Ishikawa (cell line): ENCODE results near the gene HMGCLL1.
A peak's percentile ranks its signal among the peaks of the same experiment; 100 is the strongest.

Experiments
- CEBPB ChIP-seq: IDR thresholded peaks from 2 replicates; pipeline ENCODE4 v1.6.1; 2012
- CREB1 ChIP-seq: IDR thresholded peaks from 2 replicates; pipeline ENCODE4 v1.6.1; 2012; ENCODE audit warnings: low read depth
- EGR1 ChIP-seq: IDR thresholded peaks from 2 replicates; pipeline ENCODE4 v1.6.1; 2012
- EP300 ChIP-seq: IDR thresholded peaks from 2 replicates; pipeline ENCODE4 v1.6.1; 2012; ENCODE audit warnings: borderline replicate concordance
- FOXM1 ChIP-seq: IDR thresholded peaks from 2 replicates; pipeline ENCODE4 v1.6.1; 2012; ENCODE audit warnings: low read depth, borderline replicate concordance
- MAX ChIP-seq: IDR thresholded peaks from 2 replicates; pipeline ENCODE4 v1.6.1; 2012
- NFIC ChIP-seq: IDR thresholded peaks from 2 replicates; pipeline ENCODE4 v1.6.1; 2012
- RAD21 ChIP-seq: IDR thresholded peaks from 2 replicates; pipeline ENCODE4 v1.6.1; 2012; ENCODE audit warnings: low read depth
- REST ChIP-seq: IDR thresholded peaks from 2 replicates; pipeline ENCODE4 v1.6.1; 2012; ENCODE audit warnings: low read depth, mild to moderate bottlenecking
- TAF1 ChIP-seq: IDR thresholded peaks from 2 replicates; pipeline ENCODE4 v1.6.1; 2012; ENCODE audit warnings: low read depth, mild to moderate bottlenecking
- TCF12 ChIP-seq: IDR thresholded peaks from 2 replicates; pipeline ENCODE4 v1.6.1; 2012; ENCODE audit warnings: low read depth
- TEAD4 ChIP-seq: IDR thresholded peaks from 2 replicates; pipeline ENCODE4 v1.6.1; 2012
- USF1 ChIP-seq: IDR thresholded peaks from 2 replicates; pipeline ENCODE4 v1.6.1; 2012
- YY1 ChIP-seq: IDR thresholded peaks from 2 replicates; pipeline ENCODE4 v1.6.1; 2012; ENCODE audit warnings: low read depth
- ZBTB7A ChIP-seq: IDR thresholded peaks from 2 replicates; pipeline ENCODE4 v1.6.1; 2012; ENCODE audit warnings: low read depth

Gene HMGCLL1

GRCh38 chr6:55531496-55531895, 47.5 kb downstream of the HMGCLL1 start:
- TF ChIP-seq TCF12: no peak
- no peak for TF ChIP-seq CEBPB
- TF ChIP-seq ZBTB7A: no peak
- no peak for TF ChIP-seq FOXM1
- TF ChIP-seq EP300: no peak
- TF ChIP-seq RAD21: no peak
- no peak for TF ChIP-seq REST
- TF ChIP-seq EGR1: no peak
- no peak for TF ChIP-seq TEAD4
- no peak for TF ChIP-seq NFIC
- no peak for TF ChIP-seq CREB1

GRCh38 chr6:55530931-55531330, 48.1 kb downstream of the HMGCLL1 start:
- TF ChIP-seq REST: no peak
- TF ChIP-seq NFIC: no peak
- TF ChIP-seq CEBPB: no peak
- TF ChIP-seq USF1: no peak
- no peak for TF ChIP-seq FOXM1
- no peak for TF ChIP-seq TEAD4
- TF ChIP-seq TAF1: no peak
- TF ChIP-seq YY1: no peak
- no peak for TF ChIP-seq MAX
- no peak for TF ChIP-seq RAD21
- no peak for TF ChIP-seq ZBTB7A
- TF ChIP-seq TCF12: no peak
- no peak for TF ChIP-seq CREB1
- no peak for TF ChIP-seq EGR1
- TF ChIP-seq EP300: no peak

- TF ChIP-seq CEBPB (no peak), RAD21 (peak; percentile 35; the same call in 1 of the 2 replicates), TEAD4 (peak; percentile 25; the same call in 1 of the 2 replicates), EP300 (no peak)
These were observed 50.4 kb downstream of the HMGCLL1 start for GRCh38 chr6:55528624-55529023.

- TF ChIP-seq YY1 (no peak), RAD21 (no peak), NFIC (no peak), EGR1 (no peak), EP300 (no peak), REST (no peak), CEBPB (no peak), TCF12 (no peak), USF1 (no peak)
These were observed 54.6 kb downstream of the HMGCLL1 start for GRCh38 chr6:55524441-55524840.

- TF ChIP-seq EGR1: no peak
- TF ChIP-seq MAX: no peak
- no peak for TF ChIP-seq ZBTB7A
- TF ChIP-seq TEAD4: no peak
- no peak for TF ChIP-seq REST
- no peak for TF ChIP-seq NFIC
- TF ChIP-seq USF1: no peak
- TF ChIP-seq FOXM1: no peak
- TF ChIP-seq TCF12: no peak
- no peak for TF ChIP-seq RAD21
These were observed 60.4 kb downstream of the HMGCLL1 start for GRCh38 chr6:55518529-55519060.
